Brain microvascular endothelial cell (primary cell): ENCODE measurements around the gene CCSAP.

Experiments
- DNase-seq: peaks from one replicate; pipeline ENCODE4 v3.0.0-alpha.2; 2020
- H3K27ac ChIP-seq: fragments of 250-450 bp; sonication (Bioruptor Pico); 2 replicates; pipeline ENCODE4 v1.5.1; 2020; ENCODE audit warnings: mild to moderate bottlenecking, moderate library complexity
- H3K27me3 ChIP-seq: fragments of 250-450 bp; sonication (Bioruptor Pico); replicated peaks from 2 replicates; pipeline ENCODE4 v1.5.1; 2020; ENCODE audit warnings: mild to moderate bottlenecking
- H3K36me3 ChIP-seq: fragments of 250-450 bp; sonication (Bioruptor Pico); replicated peaks from 2 replicates; pipeline ENCODE4 v1.5.1; 2020; ENCODE audit warnings: mild to moderate bottlenecking
- H3K4me3 ChIP-seq: 2 replicates; pipeline ENCODE4 v1.5.1; 2011; ENCODE audit warnings: low read depth, mild to moderate bottlenecking, control low read depth, low read length, moderate library complexity
- in situ Hi-C: cut with HindIII; loops from 2 replicates; pipeline ENCODE4 v1.10.0; 2017; ENCODE audit warnings: low sequenced_read_pairs, low pct_ligation_motif_present
- TF ChIP-seq, protein P1 (sequence below): IDR thresholded peaks from 2 replicates; pipeline ENCODE4 v1.5.1; 2011; ENCODE audit warnings: low read depth, mild to moderate bottlenecking, moderate library complexity, low read length, control low read depth, inconsistent platforms; ENCODE audit errors: missing control alignments

CCSAP gene

DNA sequence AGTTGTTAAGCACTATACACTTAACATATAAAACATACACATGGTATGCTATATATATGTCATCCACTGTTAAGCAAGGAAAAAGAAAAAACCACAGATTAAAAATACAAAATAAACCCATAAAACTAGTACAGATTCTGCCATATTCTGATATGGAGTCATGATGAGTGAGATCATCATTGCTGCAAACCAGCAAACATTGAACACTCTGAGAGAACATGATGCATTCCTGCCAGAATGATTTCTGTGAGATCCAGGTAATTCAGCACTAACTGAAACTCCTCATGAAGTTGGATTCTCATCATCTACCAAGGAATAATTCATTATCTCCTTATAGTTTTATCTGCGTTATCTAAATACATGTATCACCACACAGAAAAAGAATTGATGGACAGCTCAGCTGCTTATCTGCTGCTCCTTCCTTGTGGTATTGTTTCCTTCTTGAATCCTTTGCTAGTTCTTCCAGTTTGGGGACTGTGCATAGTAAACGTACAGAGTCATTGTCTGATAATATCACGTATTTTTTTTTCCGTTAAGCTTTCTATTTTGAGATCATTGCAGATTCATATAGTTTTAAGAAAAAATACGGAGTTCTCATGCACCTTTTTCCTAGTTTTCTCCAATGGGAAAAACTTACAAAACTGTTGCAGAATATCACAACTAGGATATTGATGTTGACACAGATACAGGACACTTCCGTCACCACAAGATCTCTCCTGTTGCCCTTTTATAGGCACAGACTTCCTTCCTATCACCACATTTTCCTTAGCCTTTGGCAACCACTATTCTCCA lies 62.6 kb downstream of the CCSAP start:
- in situ Hi-C loops = no loop called here
- Histone ChIP-seq H3K4me3 (no peak overlapping the region), H3K27ac (peak overlapping the region; percentile 1), H3K36me3 (no peaks in the 10 kb centered on the region), H3K27me3 (no peaks in the 10 kb centered on the region)
- peak; percentile 53 for DNase-seq
- TF ChIP-seq, protein P1, sequence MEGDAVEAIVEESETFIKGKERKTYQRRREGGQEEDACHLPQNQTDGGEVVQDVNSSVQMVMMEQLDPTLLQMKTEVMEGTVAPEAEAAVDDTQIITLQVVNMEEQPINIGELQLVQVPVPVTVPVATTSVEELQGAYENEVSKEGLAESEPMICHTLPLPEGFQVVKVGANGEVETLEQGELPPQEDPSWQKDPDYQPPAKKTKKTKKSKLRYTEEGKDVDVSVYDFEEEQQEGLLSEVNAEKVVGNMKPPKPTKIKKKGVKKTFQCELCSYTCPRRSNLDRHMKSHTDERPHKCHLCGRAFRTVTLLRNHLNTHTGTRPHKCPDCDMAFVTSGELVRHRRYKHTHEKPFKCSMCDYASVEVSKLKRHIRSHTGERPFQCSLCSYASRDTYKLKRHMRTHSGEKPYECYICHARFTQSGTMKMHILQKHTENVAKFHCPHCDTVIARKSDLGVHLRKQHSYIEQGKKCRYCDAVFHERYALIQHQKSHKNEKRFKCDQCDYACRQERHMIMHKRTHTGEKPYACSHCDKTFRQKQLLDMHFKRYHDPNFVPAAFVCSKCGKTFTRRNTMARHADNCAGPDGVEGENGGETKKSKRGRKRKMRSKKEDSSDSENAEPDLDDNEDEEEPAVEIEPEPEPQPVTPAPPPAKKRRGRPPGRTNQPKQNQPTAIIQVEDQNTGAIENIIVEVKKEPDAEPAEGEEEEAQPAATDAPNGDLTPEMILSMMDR = no peak

DNA sequence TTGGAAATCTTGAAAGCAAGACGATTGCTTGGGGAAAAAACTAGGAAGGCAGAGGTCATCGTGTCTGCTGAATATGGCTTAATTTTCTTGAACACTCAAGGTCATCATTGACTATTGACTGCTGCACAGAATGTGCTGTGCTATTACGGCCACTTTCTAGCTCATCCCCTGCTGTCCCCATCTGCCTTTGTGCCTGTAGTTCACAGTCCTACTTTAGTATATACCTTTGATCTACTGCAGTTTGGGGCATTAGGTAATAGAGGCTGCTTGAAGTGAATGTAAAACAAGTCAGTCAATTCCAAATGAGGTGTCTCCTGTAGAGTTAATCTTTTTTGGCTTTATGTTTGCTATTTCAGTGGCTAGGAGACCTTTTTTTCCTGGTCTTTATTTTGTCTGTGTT lies 63.6 kb downstream of the CCSAP start:
- Histone ChIP-seq H3K4me3 (no peak overlapping the region), H3K27ac (no peak overlapping the region), H3K27me3 (no peaks in the 10 kb centered on the region), H3K36me3 (no peaks in the 10 kb centered on the region)
- TF ChIP-seq, protein P1 = no peak
- no peak for DNase-seq
- in situ Hi-C loops = no loop called here

DNA sequence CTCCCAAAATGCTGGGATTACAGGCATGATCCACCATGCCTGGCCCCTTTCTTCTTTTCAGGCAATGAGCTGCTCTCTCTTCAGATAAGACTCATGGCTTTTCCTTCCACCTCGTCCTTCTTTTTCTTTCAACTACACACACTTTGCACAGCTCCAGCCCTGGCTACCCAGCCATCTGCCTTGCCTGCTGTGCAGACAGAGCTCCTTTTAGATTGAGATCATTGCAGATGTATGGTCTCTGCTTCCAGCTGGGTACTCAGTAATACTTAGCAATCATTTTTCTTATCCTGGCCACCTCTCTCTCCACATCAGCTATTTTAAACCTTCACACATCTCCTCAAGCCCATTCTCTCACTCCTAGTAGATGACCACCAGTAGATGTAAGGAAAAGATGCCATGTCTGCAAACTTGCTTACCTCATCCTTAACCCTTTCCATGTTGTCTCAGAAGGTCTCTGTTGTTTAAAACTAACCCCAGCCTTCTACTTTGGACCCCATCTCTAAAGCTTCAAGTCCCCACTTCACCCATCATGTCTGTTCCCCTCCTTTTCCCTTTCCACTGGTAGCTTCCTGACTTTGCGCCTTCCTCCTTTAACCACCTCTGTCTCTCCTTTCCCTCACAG lies 64.6 kb downstream of the CCSAP start:
- in situ Hi-C loops = no loop called here
- TF ChIP-seq, protein P1 = no peak

DNA sequence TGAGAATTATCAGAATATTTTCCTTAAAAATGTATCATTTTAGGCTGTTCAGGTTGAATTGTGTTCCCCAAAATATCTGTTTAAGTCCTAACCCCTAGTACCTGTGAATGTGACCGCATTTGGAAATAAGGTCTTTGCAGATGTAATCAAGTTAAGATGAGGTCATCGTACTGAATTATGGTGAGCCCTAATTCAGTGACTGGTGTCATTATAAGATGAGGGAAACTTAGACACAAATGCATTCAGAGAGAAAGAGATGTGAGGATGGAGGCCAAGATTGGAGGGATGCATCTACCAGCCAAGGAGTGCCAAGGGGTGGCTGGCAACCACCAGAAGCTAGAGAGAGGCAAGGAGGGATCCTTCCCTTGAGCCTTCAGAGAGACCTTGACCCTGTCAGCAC lies 67.8 kb downstream of the CCSAP start:
- Histone ChIP-seq H3K27me3 (no peaks in the 10 kb centered on the region), H3K36me3 (no peaks in the 10 kb centered on the region), H3K4me3 (no peak overlapping the region), H3K27ac (no peak overlapping the region)
- DNase-seq = no peak
- in situ Hi-C loops = no loop called here
- TF ChIP-seq, protein P1 = no peak

More for the DNA sequence above, 64.6 kb downstream of the CCSAP start:
- DNase-seq = no peak
- H3K4me3 ChIP-seq = no peak overlapping the region
- no peaks in the 10 kb centered on the region for H3K36me3 ChIP-seq
- H3K27me3 ChIP-seq = no peaks in the 10 kb centered on the region
- H3K27ac ChIP-seq = no peak overlapping the region

DNA sequence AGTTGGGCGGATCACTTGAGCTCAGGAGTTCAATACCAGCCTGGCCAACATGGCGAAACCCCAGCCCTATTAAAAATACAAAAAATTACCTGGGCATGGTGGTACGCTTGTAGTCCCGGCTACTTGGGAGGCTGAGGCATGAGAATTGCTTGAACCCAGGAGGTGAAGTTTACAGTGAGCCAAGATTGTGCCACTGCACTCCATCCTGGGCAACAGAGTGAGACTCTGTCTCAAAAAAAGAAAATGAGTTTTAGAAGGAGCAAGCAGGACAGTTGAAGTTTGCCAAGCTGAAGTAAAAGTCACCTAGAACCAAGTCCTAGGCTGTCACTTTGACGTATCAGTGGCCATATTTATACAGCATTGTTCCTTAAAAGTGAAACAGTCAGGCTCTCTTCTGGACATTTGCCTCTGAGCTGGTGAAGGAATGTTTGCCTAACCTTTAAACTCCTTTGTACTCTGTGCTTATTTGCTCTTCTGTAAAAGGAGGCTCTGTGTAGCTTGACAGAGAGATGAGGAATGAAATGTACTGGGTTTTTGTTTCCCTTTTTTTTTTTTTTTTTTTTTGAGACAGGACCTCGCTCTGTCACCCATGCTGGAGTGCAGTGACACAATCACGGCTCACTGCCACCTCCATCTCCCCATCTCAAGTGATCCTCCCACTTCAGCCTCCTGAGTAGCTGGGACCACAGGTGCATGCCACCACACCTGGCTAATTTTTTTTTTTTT lies 69.2 kb downstream of the CCSAP start:
- Histone ChIP-seq H3K27ac (no peak overlapping the region), H3K4me3 (no peak overlapping the region), H3K36me3 (no peaks in the 10 kb centered on the region), H3K27me3 (no peaks in the 10 kb centered on the region)
- in situ Hi-C loops = loop anchor here (25.0 kb wide), 1 partner anchor 189 kb away; no protein-coding TSS in a partner anchor
- DNase-seq = no peak
- TF ChIP-seq, protein P1 = no peak
